ENCODE results near the gene CD276.

CD276 gene

GRCh38 chr15:73677733-73678132, 6.5 kb upstream of the CD276 start:
- peaks cover 60% of the 10 kb centered on the region for H3K27me3 ChIP-seq (ENCODE audit: low read depth, low read length)
- no peaks in the 10 kb centered on the region for H3K4me1 ChIP-seq (ENCODE audit: low read length)

GRCh38 chr15:73678498-73678897, 5.7 kb upstream of the CD276 start:
- Histone ChIP-seq H3K9ac (ENCODE audit: low read length) (no peak overlapping the region), H3K27me3 (ENCODE audit: low read depth, low read length) (peaks cover 53% of the 10 kb centered on the region), H4K20me1 (ENCODE audit: insufficient read depth, low read length) (no peaks in the 10 kb centered on the region), H2AFZ (ENCODE audit: low read depth, low read length) (no peak overlapping the region), H3K79me2 (ENCODE audit: low read length) (no peaks in the 10 kb centered on the region), H3K9me3 (ENCODE audit: insufficient read depth, low read length) (no peaks in the 10 kb centered on the region), H3K4me3 (ENCODE audit: low read length) (no peak overlapping the region), H3K27ac (ENCODE audit: low read length) (no peak overlapping the region), H3K36me3 (replicated peaks; ENCODE audit: low read depth, low read length) (no peaks in the 10 kb centered on the region), H3K4me1 (ENCODE audit: low read length) (no peaks in the 10 kb centered on the region), H3K4me2 (ENCODE audit: low read length) (no peak overlapping the region)
- TF ChIP-seq EZH2phosphoT487 (IDR thresholded peaks at IDR 0.05; ENCODE audit: low read depth) (no peak), CTCF (IDR thresholded peaks at IDR 0.05; ENCODE audit: low read depth, low read length) (no peak)

More at GRCh38 chr15:73677733-73678132, 6.5 kb upstream of the CD276 start:
- H3K36me3 ChIP-seq (replicated peaks; ENCODE audit: low read depth, low read length), result no peaks in the 10 kb centered on the region
- H3K9me3 ChIP-seq (ENCODE audit: insufficient read depth, low read length), result no peaks in the 10 kb centered on the region
- no peaks in the 10 kb centered on the region for H3K79me2 ChIP-seq (ENCODE audit: low read length)
- no peak overlapping the region for H2AFZ ChIP-seq (ENCODE audit: low read depth, low read length)
- H3K4me2 ChIP-seq (ENCODE audit: low read length), result no peak overlapping the region
- no peak overlapping the region for H3K9ac ChIP-seq (ENCODE audit: low read length)
- TF ChIP-seq CTCF (IDR thresholded peaks at IDR 0.05; ENCODE audit: low read depth, low read length) (no peak), EZH2phosphoT487 (IDR thresholded peaks at IDR 0.05; ENCODE audit: low read depth) (no peak)
- H4K20me1 ChIP-seq (ENCODE audit: insufficient read depth, low read length), result no peaks in the 10 kb centered on the region
- no peak overlapping the region for H3K4me3 ChIP-seq (ENCODE audit: low read length)
- H3K27ac ChIP-seq (ENCODE audit: low read length), result no peak overlapping the region

GRCh38 chr15:73679180-73679579, 5.0 kb upstream of the CD276 start:
- H3K27me3 ChIP-seq (ENCODE audit: low read depth, low read length), result peaks cover 48% of the 10 kb centered on the region
- H3K27ac ChIP-seq (ENCODE audit: low read length), result no peak overlapping the region
- H2AFZ ChIP-seq (ENCODE audit: low read depth, low read length), result no peak overlapping the region
- H3K9me3 ChIP-seq (ENCODE audit: insufficient read depth, low read length), result no peaks in the 10 kb centered on the region
- no peak overlapping the region for H3K4me3 ChIP-seq (ENCODE audit: low read length)
- no peak overlapping the region for H3K9ac ChIP-seq (ENCODE audit: low read length)
- no peaks in the 10 kb centered on the region for H3K4me1 ChIP-seq (ENCODE audit: low read length)
- H3K4me2 ChIP-seq (ENCODE audit: low read length), result no peak overlapping the region
- H4K20me1 ChIP-seq (ENCODE audit: insufficient read depth, low read length), result no peaks in the 10 kb centered on the region
- TF ChIP-seq CTCF (IDR thresholded peaks at IDR 0.05; ENCODE audit: low read depth, low read length) (no peak), EZH2phosphoT487 (IDR thresholded peaks at IDR 0.05; ENCODE audit: low read depth) (no peak)
- no peaks in the 10 kb centered on the region for H3K36me3 ChIP-seq (replicated peaks; ENCODE audit: low read depth, low read length)
- no peaks in the 10 kb centered on the region for H3K79me2 ChIP-seq (ENCODE audit: low read length)

GRCh38 chr15:73679964-73680363, 4.2 kb upstream of the CD276 start:
- Histone ChIP-seq H2AFZ (ENCODE audit: low read depth, low read length) (no peak overlapping the region), H3K9me3 (ENCODE audit: insufficient read depth, low read length) (no peaks in the 10 kb centered on the region), H3K4me2 (ENCODE audit: low read length) (no peak overlapping the region), H3K9ac (ENCODE audit: low read length) (no peak overlapping the region), H3K36me3 (replicated peaks; ENCODE audit: low read depth, low read length) (no peaks in the 10 kb centered on the region), H3K4me3 (ENCODE audit: low read length) (no peak overlapping the region), H3K27me3 (ENCODE audit: low read depth, low read length) (peaks cover 41% of the 10 kb centered on the region), H3K27ac (ENCODE audit: low read length) (no peak overlapping the region), H3K79me2 (ENCODE audit: low read length) (no peaks in the 10 kb centered on the region), H3K4me1 (ENCODE audit: low read length) (no peaks in the 10 kb centered on the region), H4K20me1 (ENCODE audit: insufficient read depth, low read length) (no peaks in the 10 kb centered on the region)
- TF ChIP-seq EZH2phosphoT487 (IDR thresholded peaks at IDR 0.05; ENCODE audit: low read depth) (no peak), CTCF (IDR thresholded peaks at IDR 0.05; ENCODE audit: low read depth, low read length) (no peak)
